NAMALWA (cell line): ENCODE measurements around the gene PSG2.
"Not testable (repeated sequence)": the region's sequence is repeated elsewhere in the genome, so short reads cannot be mapped to it uniquely, and the experiment has no call there.

Source experiments
- DNase-seq: peaks from one replicate; pipeline ENCODE4 v3.0.0-alpha.2; 2015; ENCODE audit warnings: low spot score

Gene PSG2

DNA sequence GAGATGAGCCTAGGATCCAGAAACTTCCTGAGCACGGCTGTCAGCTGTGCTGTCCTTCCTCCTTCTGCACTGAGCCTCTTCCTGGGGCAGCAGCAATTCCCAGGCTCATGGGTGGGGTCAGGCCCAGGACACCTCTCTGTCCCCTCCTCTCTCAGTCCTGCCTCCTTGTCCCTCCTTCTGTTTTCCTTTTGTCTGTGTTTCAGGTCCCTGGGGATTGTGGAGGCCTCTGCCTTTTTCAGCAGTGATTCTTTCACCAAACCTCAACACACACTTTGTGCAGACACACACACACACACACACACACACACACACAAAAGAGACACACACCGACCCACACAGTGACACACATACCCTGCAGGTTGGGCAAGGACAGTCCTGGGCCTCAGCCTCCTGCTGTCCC lies at the start of gene PSG2:
Gene PSG2 (minus strand): TSS at position 101 of the 400 bp plus-strand sequence. CDS start 132 bp downstream, outside the sequence.
- not testable (repeated sequence) for DNase-seq

DNA sequence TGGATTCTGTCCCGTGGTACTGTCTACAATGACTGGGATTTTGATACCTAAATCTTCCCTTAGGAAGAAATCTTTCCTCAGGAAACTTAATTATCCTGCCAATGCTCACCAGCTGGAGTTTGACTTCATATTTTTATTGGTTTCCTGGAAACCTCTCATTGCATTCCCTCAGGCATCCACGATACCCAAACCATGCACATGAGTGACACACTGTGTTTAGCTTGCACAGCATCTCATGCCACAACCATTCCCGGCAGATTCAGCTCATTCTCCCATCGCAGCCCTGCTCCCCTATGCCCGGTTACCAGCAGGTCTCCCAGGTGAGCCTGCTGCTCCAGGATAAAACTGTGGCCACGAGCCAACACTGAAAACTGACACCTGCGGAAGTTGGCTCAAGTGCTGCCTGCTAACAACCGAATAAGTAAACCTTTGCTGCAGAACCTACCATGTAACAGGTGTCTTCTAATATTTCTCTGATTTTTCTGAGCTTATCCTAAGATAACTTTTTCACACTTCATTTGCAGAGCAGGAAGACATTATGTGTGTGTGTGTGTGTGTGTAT lies 48.9 kb upstream of the PSG2 start:
- not testable (repeated sequence) for DNase-seq

DNA sequence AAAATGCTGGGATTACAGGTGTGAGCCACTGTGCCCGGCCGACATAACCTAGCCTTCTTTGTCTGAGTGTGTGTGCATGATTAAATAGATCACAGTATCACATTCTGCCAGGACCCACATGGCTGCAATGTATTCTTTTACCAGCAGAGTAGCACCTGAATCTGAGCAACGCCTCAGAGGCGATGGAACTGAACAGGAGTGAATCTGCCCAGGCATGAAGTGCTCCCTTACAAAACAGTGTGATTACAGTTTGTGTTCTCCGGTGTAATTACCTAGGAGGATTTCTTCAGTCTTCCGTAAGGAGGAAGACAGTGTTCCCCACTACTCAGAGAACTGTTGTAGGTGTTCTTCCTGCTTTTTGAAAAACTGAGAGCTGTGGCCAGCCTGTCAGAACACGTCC lies 46.7 kb upstream of the PSG2 start:
- DNase-seq = not testable (repeated sequence)

DNA sequence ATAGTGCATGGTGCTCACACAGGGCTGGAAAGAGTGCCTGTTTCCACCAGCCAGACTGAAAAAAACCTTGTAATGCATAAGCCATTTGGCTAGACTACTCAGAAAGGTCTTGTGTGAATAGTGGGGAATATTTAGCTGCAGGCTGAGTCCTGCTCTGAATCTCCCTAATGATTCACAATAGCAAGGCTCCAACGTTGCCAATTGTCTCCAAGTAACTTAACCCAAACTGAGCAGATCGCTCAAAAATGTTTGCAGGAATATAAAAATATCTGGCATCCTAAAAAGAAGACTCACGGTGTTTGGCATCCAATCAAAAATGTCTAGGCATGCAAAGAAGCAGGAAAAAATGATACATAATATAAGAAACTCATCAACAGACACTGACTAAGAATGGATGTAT lies 44.8 kb upstream of the PSG2 start:
- DNase-seq = not testable (repeated sequence)

DNA sequence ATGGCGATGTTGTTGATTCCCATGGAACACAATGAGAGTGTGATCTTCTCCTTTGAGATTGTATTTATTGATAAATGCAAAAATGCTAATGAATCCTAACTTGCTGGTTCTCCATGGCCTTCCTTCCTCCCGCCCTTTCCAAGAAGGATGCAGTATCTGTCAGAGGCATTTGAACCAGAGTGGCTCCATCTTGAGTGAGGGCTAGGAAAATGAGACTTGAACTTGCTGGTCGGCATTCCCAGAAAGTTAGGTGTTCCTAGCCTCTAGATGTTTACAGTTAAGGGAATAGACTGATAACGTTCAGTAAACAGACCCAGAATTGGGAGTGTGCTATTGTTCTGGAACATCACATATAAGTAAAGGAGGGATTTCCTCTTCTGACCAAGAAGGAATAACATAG lies 44.2 kb upstream of the PSG2 start:
- DNase-seq = no peak

DNA sequence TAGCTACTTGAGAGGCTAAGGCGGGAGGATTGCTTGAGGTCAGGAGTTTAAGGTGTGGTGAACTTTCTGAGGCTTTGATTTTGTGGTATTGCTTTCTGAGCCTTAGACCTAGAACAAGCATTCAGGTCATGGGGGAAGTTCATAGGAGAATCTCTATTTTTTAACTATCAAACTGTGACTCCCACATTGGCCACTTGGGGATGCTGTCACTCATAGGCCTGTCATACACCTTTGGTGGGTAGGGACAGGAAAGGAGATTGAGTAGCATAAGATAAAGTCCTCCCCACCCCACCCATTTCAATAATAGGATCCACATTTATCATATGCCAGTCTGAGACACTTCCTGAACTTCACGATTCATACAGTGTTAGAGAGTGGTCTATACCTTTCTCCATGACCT lies 41.9 kb upstream of the PSG2 start:
- DNase-seq = peak; percentile 10

DNA sequence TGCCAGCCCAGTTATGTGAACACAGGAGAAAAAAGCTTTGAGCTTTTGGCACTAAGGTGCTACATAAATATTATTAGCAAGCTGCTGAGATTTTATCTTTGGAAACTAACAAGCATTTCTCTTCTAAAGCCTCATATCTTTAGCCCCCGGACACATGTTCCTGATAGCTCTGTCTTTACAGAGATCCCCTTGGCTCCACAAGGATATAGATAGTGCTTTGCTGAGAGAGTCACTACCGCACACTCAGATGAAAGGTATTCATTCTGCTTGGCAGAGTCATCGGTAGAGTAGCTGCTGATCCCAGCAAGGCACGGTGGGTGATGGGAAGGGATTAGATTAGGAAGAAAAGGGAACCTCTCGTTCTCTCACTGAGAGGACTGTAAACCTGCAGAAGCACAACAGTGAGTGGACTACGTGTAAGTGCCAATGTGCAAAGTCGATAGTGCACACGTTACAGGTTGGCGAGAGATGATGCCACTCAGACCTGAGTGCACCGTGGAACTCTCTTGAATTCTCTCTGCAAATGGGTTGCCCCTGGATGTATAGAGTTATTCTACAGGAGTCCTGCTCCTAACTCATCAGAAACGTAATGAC lies 38.0 kb upstream of the PSG2 start:
- DNase-seq = not testable (repeated sequence)

DNA sequence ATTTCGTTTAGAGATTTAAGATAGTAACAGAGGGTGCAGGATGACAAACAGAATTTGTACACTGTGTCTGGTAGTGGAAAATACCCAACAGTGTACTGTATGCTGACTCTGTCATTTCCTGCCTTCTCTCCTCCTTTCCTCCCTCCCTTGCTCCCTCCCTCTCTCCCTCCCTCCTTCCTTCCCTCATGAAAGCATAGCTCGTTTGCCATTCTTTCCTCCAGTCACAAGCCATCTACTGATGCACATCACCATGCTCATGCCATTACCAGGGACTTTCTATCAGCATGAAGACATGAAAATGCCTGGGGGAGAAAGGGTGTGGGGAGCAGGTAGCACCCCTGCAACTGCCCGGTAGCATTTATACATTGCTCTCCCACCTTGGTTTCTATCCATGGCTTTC lies 37.0 kb upstream of the PSG2 start:
- DNase-seq = not testable (repeated sequence)

DNA sequence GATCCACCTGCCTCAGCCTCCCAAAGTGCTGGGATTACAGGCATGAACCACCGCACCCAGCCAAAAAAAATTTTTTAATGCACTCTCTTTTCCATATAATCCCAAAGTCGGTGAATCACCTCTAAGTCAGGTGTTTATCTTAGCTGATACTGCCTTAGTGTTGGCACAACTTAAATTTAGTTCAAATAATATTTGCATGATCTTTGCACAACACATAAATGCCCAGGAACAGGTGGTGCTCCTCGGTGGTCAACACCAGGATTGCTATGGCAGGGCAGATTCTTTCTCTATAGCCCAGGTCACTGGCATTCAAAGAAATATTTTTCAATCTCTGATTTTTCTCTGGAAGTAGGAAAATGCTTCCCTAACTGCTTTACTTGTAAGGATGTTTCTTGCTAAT lies 33.9 kb upstream of the PSG2 start:
- not testable (repeated sequence) for DNase-seq

DNA sequence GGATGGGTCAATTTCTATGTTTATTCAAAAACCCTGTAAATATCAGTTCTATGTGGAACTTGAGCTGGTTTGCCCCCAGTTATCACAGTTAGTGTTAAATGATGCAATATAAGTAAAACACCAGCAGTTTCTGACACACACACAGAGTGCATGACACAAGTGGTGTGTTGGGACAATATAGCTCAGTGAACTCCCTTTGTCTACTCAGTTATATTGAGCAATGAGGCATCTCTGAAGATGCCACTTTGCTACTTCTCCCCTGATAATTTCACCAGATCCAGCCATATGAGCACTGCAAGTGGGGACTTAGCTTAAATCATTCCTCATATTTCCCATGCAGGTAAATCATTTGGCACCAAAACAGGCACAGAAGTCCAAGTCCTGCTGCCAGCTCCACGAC lies 33.0 kb upstream of the PSG2 start:
- not testable (repeated sequence) for DNase-seq

DNA sequence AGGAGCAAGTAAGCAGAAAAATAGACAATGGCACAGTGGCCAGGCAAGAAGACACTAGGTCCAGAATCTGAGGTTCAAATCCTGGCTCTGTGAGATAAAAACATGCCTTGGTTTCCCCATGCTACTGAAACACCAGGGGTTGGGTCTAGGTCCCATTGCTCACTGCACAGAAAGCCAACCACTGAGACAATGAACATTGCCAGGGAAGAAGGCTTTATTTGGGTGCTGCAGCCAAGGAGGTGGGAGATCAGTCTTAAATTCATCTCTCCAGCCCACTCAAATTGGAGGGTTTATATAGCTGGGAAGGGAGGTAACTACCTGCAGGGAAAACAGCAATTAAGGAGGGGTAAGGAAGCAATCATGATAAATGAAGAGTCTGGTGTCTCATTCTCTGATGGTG lies 32.6 kb upstream of the PSG2 start:
- not testable (repeated sequence) for DNase-seq

DNA sequence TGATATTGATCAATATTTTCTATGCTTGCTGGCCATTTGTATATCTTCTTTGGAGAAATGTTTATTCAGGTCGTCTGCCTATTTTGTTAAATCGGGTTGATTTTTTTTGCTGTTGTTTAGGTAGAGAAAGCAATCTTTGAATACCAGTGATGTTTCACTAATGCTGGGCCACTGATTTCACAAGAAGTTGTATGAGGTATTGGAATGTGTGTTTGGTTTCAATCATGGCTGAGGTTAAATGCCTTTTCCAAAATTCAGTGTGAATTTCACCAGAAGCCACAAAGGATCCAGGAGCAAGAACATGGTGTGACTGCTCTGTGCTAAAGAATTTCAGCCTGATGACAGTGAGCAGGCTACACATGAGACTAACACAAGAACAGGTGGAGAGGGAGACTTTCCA lies 32.1 kb upstream of the PSG2 start:
- not testable (repeated sequence) for DNase-seq

DNA sequence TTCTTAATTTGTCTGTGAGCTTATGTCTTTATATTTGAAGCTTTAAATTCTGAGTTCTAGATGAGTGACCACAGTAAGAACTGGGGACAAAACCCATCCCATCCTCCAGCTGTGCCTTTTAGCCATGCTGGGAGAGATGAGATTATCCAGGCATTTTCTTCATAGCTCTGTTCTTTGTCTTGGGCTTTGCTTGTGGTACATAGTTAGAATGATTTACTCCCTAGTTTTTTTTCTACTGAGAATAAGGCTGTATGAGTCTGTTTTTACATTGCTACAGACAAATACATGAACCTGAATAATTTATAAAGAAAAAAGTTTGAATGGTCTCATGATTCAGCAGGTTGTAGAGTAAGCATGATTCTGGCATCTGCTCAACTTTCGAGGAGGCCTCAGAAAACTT lies 24.9 kb upstream of the PSG2 start:
- not testable (repeated sequence) for DNase-seq

DNA sequence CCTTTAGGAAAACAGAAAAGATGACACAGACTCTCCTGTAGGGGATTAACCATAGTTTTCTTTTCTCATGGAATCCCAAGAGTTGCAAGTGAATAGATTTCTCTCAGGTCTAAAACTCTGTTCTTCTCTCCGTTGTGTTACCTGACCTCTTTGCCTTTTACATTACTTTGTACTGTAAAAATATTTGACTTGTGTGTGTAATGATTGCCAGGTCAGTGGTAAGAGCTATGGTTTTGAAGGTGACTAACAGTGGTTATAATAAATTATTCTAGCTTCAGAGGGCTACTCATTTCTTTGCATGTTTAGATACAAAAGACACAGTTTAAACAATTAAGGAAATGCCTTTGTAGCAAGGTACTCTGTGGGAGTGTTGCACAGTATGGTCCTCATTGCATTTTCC lies 23.0 kb upstream of the PSG2 start:
- DNase-seq = no peak

DNA sequence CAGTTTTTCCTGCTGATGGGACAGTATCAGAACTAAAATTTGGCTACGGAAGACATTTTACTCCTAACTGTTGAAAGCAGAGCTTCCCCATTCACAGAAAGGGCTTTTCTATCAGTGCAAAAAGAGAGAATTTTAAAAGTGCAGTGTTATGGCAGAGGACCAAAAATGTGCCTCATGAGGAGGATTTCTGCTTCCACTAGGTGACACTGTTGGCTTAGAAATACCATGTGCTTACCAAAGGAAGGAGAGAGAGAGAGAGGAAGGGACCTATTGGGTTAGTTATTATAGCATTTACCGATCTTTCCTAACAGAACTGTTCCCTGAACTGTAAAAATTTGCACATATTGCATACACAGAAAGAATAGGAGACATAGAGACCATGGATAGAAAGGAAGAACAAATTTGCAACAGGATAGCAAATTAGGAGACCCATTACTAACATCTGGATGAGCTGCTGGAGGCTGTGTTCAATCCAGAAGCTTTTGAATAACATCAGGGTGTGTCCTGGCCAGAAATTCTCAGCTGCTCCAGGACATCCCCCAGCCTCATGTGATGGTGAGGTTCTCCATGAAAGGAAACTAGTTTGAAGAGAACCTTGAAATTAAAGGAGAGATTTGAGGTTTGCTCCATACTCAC lies 21.8 kb upstream of the PSG2 start:
- peak; percentile 27 for DNase-seq

DNA sequence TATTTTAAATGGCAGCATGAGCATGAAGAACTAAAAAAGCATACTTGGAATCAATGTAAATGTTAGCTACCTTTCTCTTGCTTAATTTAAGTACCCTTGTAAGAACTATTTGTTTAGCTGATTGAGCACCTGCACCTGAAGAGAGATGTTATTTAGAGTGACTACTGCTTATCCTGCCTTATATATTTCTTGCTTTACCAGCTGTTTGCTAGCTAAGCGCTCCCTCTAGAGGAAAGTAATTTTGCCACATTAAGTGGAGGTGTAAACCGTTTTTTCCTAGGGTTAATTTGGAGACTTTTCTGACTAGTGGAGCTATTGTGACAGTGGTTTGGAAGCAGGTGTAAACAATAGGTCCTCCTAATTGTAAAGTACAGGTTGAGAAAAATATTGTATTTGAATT lies 19.4 kb upstream of the PSG2 start:
- no peak for DNase-seq

DNA sequence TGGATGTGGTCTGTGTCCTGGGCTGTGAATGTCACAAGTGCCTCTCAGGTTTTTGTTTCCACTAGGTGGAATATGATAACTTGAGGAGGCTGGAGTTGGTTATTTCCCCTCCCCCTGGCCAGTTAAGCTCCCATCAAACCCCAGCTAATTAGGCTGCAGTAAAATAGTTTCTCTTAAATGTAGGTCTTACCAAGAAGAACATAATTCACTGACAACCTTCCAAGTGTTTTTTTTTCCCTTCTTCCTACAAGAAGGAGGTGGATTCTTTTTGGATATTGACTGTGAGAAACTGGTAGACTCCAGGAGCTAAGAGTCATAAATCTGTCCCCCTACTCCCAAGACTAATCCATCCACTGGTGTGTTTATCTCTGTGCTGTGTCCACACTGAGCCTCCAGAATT lies 15.9 kb upstream of the PSG2 start:
- not testable (repeated sequence) for DNase-seq

DNA sequence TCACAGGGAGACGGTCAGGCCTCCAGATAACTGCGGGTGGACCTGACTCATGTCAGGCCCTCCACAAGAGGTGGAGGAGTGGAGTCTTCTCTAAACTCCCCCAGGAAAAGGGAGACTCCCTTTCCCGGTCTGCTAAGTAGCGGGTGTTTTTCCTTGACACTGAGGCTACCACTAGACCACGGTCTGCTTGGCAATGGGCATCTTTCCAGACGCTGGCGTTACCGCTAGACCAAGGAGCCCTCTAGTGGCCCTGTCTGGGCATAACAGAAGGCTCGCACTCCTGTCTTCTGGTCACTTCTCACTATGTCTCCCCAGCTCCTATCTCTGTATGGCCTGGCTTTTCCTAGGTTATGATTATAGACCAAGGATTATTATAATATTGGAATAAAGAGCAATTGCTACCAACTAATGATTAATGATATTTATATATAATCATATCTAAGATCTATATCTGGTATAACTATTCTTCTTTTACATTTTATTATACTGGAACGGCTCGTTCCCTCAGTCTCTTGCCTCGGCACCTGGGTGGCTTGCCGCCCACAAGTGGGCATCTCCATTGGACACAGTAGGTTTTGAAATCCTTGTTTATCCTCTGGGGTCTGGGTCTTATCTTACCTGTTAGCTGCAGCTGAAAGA lies 5.3 kb upstream of the PSG2 start:
- DNase-seq = peak; percentile 24

DNA sequence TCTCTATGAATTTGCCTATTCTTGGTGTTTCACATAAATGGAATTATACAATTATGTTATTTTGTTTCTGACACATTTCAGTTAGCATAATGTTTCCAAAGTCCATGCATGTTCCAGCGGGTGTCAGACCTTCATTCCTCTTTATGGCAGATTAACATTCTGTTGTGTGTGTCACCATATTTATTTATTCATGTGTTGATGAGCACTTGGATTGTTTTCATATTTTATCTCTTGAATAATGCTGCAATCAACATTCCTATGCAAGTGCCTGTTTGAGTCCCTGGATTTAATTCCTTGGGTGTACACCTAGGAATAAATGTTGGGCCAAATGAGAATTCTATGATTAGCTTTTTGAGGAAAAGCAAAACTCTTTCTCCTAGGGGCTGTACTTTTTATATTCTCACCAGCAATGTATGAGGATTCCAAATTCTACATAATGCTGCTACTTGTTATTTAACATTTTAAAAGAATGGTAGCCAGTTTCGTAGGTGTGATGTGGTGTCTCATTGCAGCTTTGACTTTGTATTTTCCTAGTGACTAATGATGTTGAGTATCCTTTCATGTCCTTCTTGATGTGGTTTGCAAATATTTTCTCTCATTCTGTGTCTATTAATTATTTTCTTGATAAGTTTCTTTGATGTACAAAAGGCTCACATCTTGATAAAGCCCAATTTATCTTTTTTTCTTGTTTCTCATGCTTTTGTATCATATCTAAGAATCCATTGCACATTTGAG lies 3.5 kb upstream of the PSG2 start:
- DNase-seq = not testable (repeated sequence)

DNA sequence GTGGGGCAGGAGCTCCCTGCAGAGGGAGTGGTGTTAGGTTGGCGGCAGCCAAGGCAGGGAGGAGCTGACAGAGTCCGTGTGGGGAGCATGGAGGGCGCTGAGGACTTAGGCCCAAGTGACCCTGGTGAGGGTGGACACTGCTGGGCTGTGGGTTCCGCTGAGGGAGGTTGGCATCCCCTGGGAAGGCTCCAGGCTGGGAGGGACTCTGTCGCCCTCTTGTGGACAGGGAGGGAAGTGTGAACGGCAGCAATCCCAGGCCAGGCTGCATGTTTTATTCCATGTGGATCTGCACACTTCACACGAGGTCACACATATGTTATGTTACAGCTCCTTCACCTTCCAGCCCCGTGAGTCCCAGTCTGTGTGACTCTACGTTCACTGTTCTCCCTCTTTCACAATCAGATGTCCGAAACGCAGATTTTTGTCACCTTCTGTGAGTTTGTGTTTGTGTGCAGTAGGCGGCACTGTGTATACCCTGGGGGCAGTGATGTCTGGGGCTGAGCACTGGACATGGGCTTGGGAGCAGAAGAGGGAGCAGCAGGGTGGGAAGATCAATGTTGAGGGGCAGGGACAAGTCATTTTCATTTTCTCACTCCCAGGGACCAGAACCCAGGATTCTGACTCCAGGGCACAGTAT lies 1.8 kb upstream of the PSG2 start:
- DNase-seq = not testable (repeated sequence)

DNA sequence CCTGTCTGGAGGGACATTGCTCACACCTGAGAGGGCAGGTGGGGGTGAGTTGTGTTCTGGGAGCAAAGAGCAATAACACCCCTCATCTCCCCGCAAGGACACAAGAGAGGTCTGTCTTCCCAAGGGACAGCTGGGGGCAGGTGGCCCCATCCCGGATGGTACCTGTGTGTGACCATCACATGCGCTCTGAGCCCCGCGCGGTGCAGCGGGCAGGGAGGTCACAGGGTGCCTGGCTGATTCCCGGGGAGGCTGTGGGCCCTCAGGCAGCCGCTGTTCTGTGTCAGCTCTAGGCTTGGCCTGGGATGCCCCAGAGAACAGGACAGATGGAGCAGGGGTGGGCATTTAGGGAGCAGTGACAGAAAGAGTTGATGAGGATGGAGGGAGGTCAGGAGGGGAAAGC lies 1.2 kb upstream of the PSG2 start:
- not testable (repeated sequence) for DNase-seq

DNA sequence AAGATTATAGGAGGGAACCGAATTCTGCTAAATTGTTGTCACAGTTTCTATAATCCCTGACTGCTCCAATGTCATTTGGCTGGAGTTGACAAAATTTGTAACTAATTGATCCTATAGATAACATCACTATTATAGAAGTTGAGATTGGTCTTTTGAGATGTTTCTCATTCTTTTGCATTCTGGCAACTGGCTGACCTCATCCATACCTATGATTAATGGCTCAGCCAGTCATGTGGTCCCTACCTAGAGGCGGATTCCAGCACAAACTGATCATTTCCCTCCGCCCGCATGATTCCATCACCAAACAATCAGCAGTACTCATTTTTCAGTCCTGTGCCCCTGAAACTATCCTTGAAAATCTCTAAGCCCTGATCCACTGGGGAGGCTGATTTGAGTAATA lies 4.2 kb downstream of the PSG2 start:
- DNase-seq = no peak
